Neuronal stem cell (in vitro differentiated cells): Measurements from ENCODE around the gene MAT1A.
A peak's percentile ranks its signal among the peaks of the same experiment; 100 is the strongest.
"Not testable (repeated sequence)": the region's sequence is repeated elsewhere in the genome, so short reads cannot be mapped to it uniquely, and the experiment has no call there.

Source experiments
- DNase-seq: peaks from one replicate; pipeline ENCODE4 v3.0.0-alpha.2; 2013; ENCODE audit warnings: low spot score
- H2AFZ ChIP-seq: one replicate; pipeline ENCODE4 v1.6.1; 2013; ENCODE audit warnings: mild to moderate bottlenecking, low read length, inconsistent platforms
- H2AK5ac ChIP-seq: 2 replicates; pipeline ENCODE4 v1.6.1; 2013; ENCODE audit warnings: low read depth, mild to moderate bottlenecking, inconsistent platforms, low read length, moderate library complexity, mixed read lengths
- H2BK120ac ChIP-seq: 2 replicates; pipeline ENCODE4 v1.6.1; 2013; ENCODE audit warnings: low read depth, mild to moderate bottlenecking, inconsistent platforms, low read length, moderate library complexity, mixed read lengths
- H2BK12ac ChIP-seq: one replicate; pipeline ENCODE4 v1.6.1; 2013; ENCODE audit warnings: low read length, inconsistent platforms
- H2BK15ac ChIP-seq: 2 replicates; pipeline ENCODE4 v1.6.1; 2013; ENCODE audit warnings: mild to moderate bottlenecking, low read length, inconsistent platforms, mixed read lengths
- H2BK5ac ChIP-seq: one replicate; pipeline ENCODE4 v1.6.1; 2013; ENCODE audit warnings: inconsistent platforms, mild to moderate bottlenecking, low read length, moderate library complexity
- H3K14ac ChIP-seq: one replicate; pipeline ENCODE4 v1.6.1; 2013; ENCODE audit warnings: low read length, inconsistent platforms
- H3K18ac ChIP-seq: 2 replicates; pipeline ENCODE4 v1.6.1; 2013; ENCODE audit warnings: low read length, inconsistent platforms
- H3K23ac ChIP-seq: 2 replicates; pipeline ENCODE4 v1.6.1; 2013; ENCODE audit warnings: low read depth, mild to moderate bottlenecking, mixed read lengths, low read length, inconsistent platforms; ENCODE audit not compliant: poor library complexity
- H3K27ac ChIP-seq: replicated peaks from 3 replicates; pipeline ENCODE4 v1.5.1; 2013; ENCODE audit warnings: low read length, inconsistent platforms
- H3K27me3 ChIP-seq, 3 experiments: 2 replicates each; pipeline ENCODE4 v1.6.1; 2013; ENCODE audit warnings: low read length in 3 of 3, mild to moderate bottlenecking in 2 of 3, inconsistent platforms in 1 of 3, low read depth in 1 of 3, mixed read lengths in 1 of 3, moderate library complexity in 1 of 3; ENCODE audit not compliant: control insufficient read depth in 3 of 3, insufficient read depth in 3 of 3
- H3K36me3 ChIP-seq, 2 donors: replicated peaks in 1 of 2; 2 replicates each; pipeline ENCODE4 v1.6.1; 2013; ENCODE audit warnings: low read length in 2 of 2; ENCODE audit not compliant: control insufficient read depth in 2 of 2, insufficient read depth in 2 of 2
- H3K4ac ChIP-seq: 2 replicates; pipeline ENCODE4 v1.6.1; 2013; ENCODE audit warnings: inconsistent platforms, mild to moderate bottlenecking, low read length, moderate library complexity
- H3K4me1 ChIP-seq, 2 donors: 1 replicate in 1 of 2; 2 replicates in 1 of 2; pipeline ENCODE4 v1.6.1; 2013; ENCODE audit warnings: low read length in 2 of 2, low read depth in 1 of 2; ENCODE audit not compliant: control insufficient read depth in 2 of 2, insufficient read depth in 1 of 2
- H3K4me2 ChIP-seq: one replicate; pipeline ENCODE4 v1.6.1; 2013; ENCODE audit warnings: mild to moderate bottlenecking, low read length, inconsistent platforms; ENCODE audit not compliant: insufficient read depth, poor library complexity, severe bottlenecking
- H3K4me3 ChIP-seq, 2 donors: 2 replicates each; pipeline ENCODE4 v1.5.1; 2013; ENCODE audit warnings: low read length in 2 of 2, mild to moderate bottlenecking in 2 of 2, inconsistent platforms in 1 of 2, moderate library complexity in 1 of 2
- H3K79me1 ChIP-seq: one replicate; pipeline ENCODE4 v1.6.1; 2013; ENCODE audit warnings: low read depth, mild to moderate bottlenecking, inconsistent platforms, low read length, moderate library complexity
- H3K9ac ChIP-seq: one replicate; pipeline ENCODE4 v1.6.1; 2013; ENCODE audit warnings: mild to moderate bottlenecking, low read depth, low read length, inconsistent platforms; ENCODE audit not compliant: poor library complexity
- H3K9me3 ChIP-seq, 2 donors: replicated peaks in 1 of 2; 2 replicates each; pipeline versions ENCODE3 to v1.6.1; 2013; ENCODE audit warnings: low read length in 2 of 2, mild to moderate bottlenecking in 2 of 2, inconsistent platforms in 1 of 2, low read depth in 1 of 2, mixed read lengths in 1 of 2, moderate library complexity in 1 of 2; ENCODE audit not compliant: control insufficient read depth in 2 of 2, insufficient read depth in 1 of 2
- H4K8ac ChIP-seq: one replicate; pipeline ENCODE4 v1.6.1; 2013; ENCODE audit warnings: low read depth, mild to moderate bottlenecking, inconsistent platforms, low read length, moderate library complexity
- H4K91ac ChIP-seq: one replicate; pipeline ENCODE4 v1.6.1; 2013; ENCODE audit warnings: low read length, low read depth, mild to moderate bottlenecking, inconsistent platforms; ENCODE audit not compliant: poor library complexity
- WGBS, 2 donors: extraction: QIAGEN DNeasy Blood & Tissue Kit; methylation state at CpG; one replicate each; pipeline ENCODE4 v1.1.7; 2013; ENCODE audit warnings: missing lambda C conversion rate in 2 of 2, mixed read lengths in 1 of 2; ENCODE audit not compliant: insufficient read length in 2 of 2, insufficient replicate concordance in 1 of 2; ENCODE audit errors: extremely low coverage in 2 of 2; 5-methylcytosine and 5-hydroxymethylcytosine counted together

Gene MAT1A

GRCh38 chr10:80253963-80254271 lies 35.5 kb downstream of the MAT1A start:
- not testable (repeated sequence) for H2BK15ac ChIP-seq, H3K79me1 ChIP-seq, H2BK5ac ChIP-seq, H3K36me3 ChIP-seq, H3K4me1 ChIP-seq, H3K4me3 ChIP-seq, H2AK5ac ChIP-seq, H3K14ac ChIP-seq, H3K23ac ChIP-seq, H3K4ac ChIP-seq, H4K8ac ChIP-seq, H2BK12ac ChIP-seq, H3K18ac ChIP-seq, H2AFZ ChIP-seq, H3K27me3 ChIP-seq, H2BK120ac ChIP-seq, H3K9ac ChIP-seq, DNase-seq, H4K91ac ChIP-seq, H3K9me3 ChIP-seq, H3K27ac ChIP-seq, H3K4me2 ChIP-seq
- no CpG with 5 or more reads among the region's 1 CpG for WGBS, 2 donors

- H3K27me3 ChIP-seq = no peaks in the 10 kb centered on the region
- no peak overlapping the region for H4K8ac ChIP-seq
- no peak overlapping the region for H4K91ac ChIP-seq
- H2BK120ac ChIP-seq = no peak overlapping the region
- H3K79me1 ChIP-seq = no peaks in the 10 kb centered on the region
- DNase-seq = no peak
- H3K36me3 ChIP-seq = no peaks in the 10 kb centered on the region
- no peak overlapping the region for H3K4me3 ChIP-seq
- H2AFZ ChIP-seq = no peak overlapping the region
- H2AK5ac ChIP-seq = no peak overlapping the region
- H3K9me3 ChIP-seq = no peaks in the 10 kb centered on the region
- H3K14ac ChIP-seq = no peak overlapping the region
- WGBS, 2 donors = no CpG with 5 or more reads among the region's 5 CpGs
- H3K9ac ChIP-seq = no peak overlapping the region
- H2BK15ac ChIP-seq = no peak overlapping the region
- no peak overlapping the region for H2BK5ac ChIP-seq
- H3K4me1 ChIP-seq = peaks cover 0 to 3% of the 10 kb centered on the region in 2 donors
- H3K4me2 ChIP-seq = no peak overlapping the region
- no peak overlapping the region for H2BK12ac ChIP-seq
- no peak overlapping the region for H3K23ac ChIP-seq
- H3K4ac ChIP-seq = no peak overlapping the region
- no peak overlapping the region for H3K27ac ChIP-seq
- no peak overlapping the region for H3K18ac ChIP-seq
These were observed 36.0 kb downstream of the MAT1A start for GRCh38 chr10:80253266-80253962.

GRCh38 chr10:80252296-80252887 lies 37.1 kb downstream of the MAT1A start:
- Histone ChIP-seq H2BK120ac (no peak overlapping the region), H3K4me1 (peaks cover 0 to 3% of the 10 kb centered on the region in 2 donors), H2AFZ (no peak overlapping the region), H3K79me1 (no peaks in the 10 kb centered on the region), H3K9ac (no peak overlapping the region), H2BK15ac (no peak overlapping the region), H3K4me2 (no peak overlapping the region), H2BK5ac (no peak overlapping the region), H3K18ac (no peak overlapping the region), H3K4ac (no peak overlapping the region), H3K27ac (no peak overlapping the region), H2AK5ac (no peak overlapping the region), H3K14ac (no peak overlapping the region), H3K27me3 (no peaks in the 10 kb centered on the region), H4K91ac (no peak overlapping the region), H4K8ac (no peak overlapping the region), H3K4me3 (peak overlapping the region in 1 of 2 donors; percentile 55), H3K36me3 (no peaks in the 10 kb centered on the region), H3K23ac (no peak overlapping the region), H2BK12ac (no peak overlapping the region), H3K9me3 (no peaks in the 10 kb centered on the region)
- no CpG with 5 or more reads among the region's 12 CpGs for WGBS, 2 donors
- no peak for DNase-seq

- not testable (repeated sequence) for H2AFZ ChIP-seq, H3K4me2 ChIP-seq, H2BK12ac ChIP-seq, H3K18ac ChIP-seq, H3K9me3 ChIP-seq, DNase-seq, H3K4ac ChIP-seq, H4K91ac ChIP-seq, H3K14ac ChIP-seq, H3K27me3 ChIP-seq, H3K23ac ChIP-seq, H3K79me1 ChIP-seq, H3K9ac ChIP-seq, H3K27ac ChIP-seq, H3K4me1 ChIP-seq, H4K8ac ChIP-seq, H2BK15ac ChIP-seq, H3K4me3 ChIP-seq, H2BK5ac ChIP-seq, H2BK120ac ChIP-seq, H3K36me3 ChIP-seq, H2AK5ac ChIP-seq
- WGBS, 2 donors = no CpG with 5 or more reads among the region's 4 CpGs
These were observed 37.7 kb downstream of the MAT1A start for GRCh38 chr10:80251703-80252280.
